ENCODE results near the gene SLC30A3. TPM values are rescaled to one million over a fixed set of nuclear protein-coding genes. Genes with fewer than 3 reads are reported as not detected.

Gene SLC30A3
- polyA plus RNA-seq, 1 donor from 2014 or later = not detected

GRCh38 chr2:27264253-27264752, 1.5 kb upstream of the SLC30A3 start:
- TF ChIP-seq EP300 (conservative IDR thresholded peaks at IDR 0.05; ENCODE audit: poor library complexity, severe bottlenecking) = no peak
- no peak for TF ChIP-seq RAD21 (conservative IDR thresholded peaks at IDR 0.05)
- no peak for TF ChIP-seq SMC3 (conservative IDR thresholded peaks at IDR 0.05; ENCODE audit: poor library complexity)
- no peak for TF ChIP-seq TAF1 (IDR thresholded peaks at IDR 0.05; ENCODE audit: low read depth)
- TF ChIP-seq POLR2AphosphoS5 (IDR thresholded peaks at IDR 0.05) = peak; percentile 10

GRCh38 chr2:27263287-27264252, 723 bp upstream of the SLC30A3 start:
- Histone ChIP-seq H3K27me3 (ENCODE audit: insufficient read depth, low read depth, low read length) (peaks cover 82% of the 10 kb centered on the region), H3K27ac (ENCODE audit: low read length) (no peak overlapping the region)

More at GRCh38 chr2:27264253-27264752, 1.5 kb upstream of the SLC30A3 start:
- Histone ChIP-seq H3K27me3 (ENCODE audit: insufficient read depth, low read depth, low read length) (peaks cover 87% of the 10 kb centered on the region), H3K9me2 (ENCODE audit: insufficient read depth, low read length) (no peaks in the 10 kb centered on the region), H3K79me2 (replicated peaks; ENCODE audit: insufficient read depth, low read length) (no peaks in the 10 kb centered on the region), H3K27ac (ENCODE audit: low read length) (no peak overlapping the region), H4K20me1 (ENCODE audit: insufficient read depth) (no peaks in the 10 kb centered on the region), H3K36me3 (ENCODE audit: insufficient read depth, low read length) (no peaks in the 10 kb centered on the region), H3K4me3 (ENCODE audit: low read length) (peak overlapping the region; percentile 62), H3K9ac (ENCODE audit: low read length) (no peak overlapping the region), H3K9me3 (ENCODE audit: low read length) (no peaks in the 10 kb centered on the region), H3K4me2 (ENCODE audit: low read length) (no peak overlapping the region), H3F3A (ENCODE audit: insufficient read depth, low read length, poor library complexity, severe bottlenecking) (no peaks in the 10 kb centered on the region), H2AFZ (ENCODE audit: low read depth, low read length) (no peak overlapping the region)

More at GRCh38 chr2:27263287-27264252, 723 bp upstream of the SLC30A3 start:
- Histone ChIP-seq H3F3A (ENCODE audit: insufficient read depth, low read length, poor library complexity, severe bottlenecking) (no peaks in the 10 kb centered on the region), H2AFZ (ENCODE audit: low read depth, low read length) (no peak overlapping the region), H3K9me3 (ENCODE audit: low read length) (no peaks in the 10 kb centered on the region), H3K79me2 (replicated peaks; ENCODE audit: insufficient read depth, low read length) (no peaks in the 10 kb centered on the region), H3K4me3 (ENCODE audit: low read length) (peak overlapping the region; percentile 62), H3K36me3 (ENCODE audit: insufficient read depth, low read length) (no peaks in the 10 kb centered on the region), H3K4me2 (ENCODE audit: low read length) (peak overlapping the region; percentile 44), H3K9me2 (ENCODE audit: insufficient read depth, low read length) (no peaks in the 10 kb centered on the region), H3K9ac (ENCODE audit: low read length) (no peak overlapping the region), H4K20me1 (ENCODE audit: insufficient read depth) (no peaks in the 10 kb centered on the region)
- TF ChIP-seq POLR2AphosphoS5 (IDR thresholded peaks at IDR 0.05) (peak; percentile 9), EZH2 (IDR thresholded peaks at IDR 0.05; ENCODE audit: borderline replicate concordance, insufficient read depth, low read length, poor library complexity, severe bottlenecking) (peak; percentile 83), REST (IDR thresholded peaks at IDR 0.05; ENCODE audit: borderline replicate concordance) (no peak)

Measured in neural cell (in vitro differentiated cells).